CD14-positive monocyte (primary cell): Measurements from ENCODE around the gene TIPRL. TPM values are rescaled to one million over a fixed set of nuclear protein-coding genes. Genes with fewer than 3 reads are reported as not detected.
A peak's percentile ranks its signal among the peaks of the same experiment; 100 is the strongest.

Source experiments
- DNase-seq, 3 donors: peaks; one replicate each; pipeline ENCODE4 v3.0.0-alpha.2; 2011 to 2022
- H2AFZ ChIP-seq: 2 replicates; pipeline ENCODE4 v1.6.0; 2012; ENCODE audit warnings: mild to moderate bottlenecking, low read depth, low read length, inconsistent platforms; ENCODE audit not compliant: insufficient read depth, poor library complexity, severe bottlenecking
- H3K27ac ChIP-seq, 2 donors: 1 replicate in 1 of 2; 2 replicates in 1 of 2; pipeline ENCODE4 v1.5.1; 2012 to 2013; ENCODE audit warnings: low read length in 2 of 2, control low read depth in 1 of 2, inconsistent platforms in 1 of 2, low read depth in 1 of 2, mild to moderate bottlenecking in 1 of 2
- H3K27me3 ChIP-seq, 2 donors: one replicate each; pipeline versions ENCODE4 v1.6.0 to v1.6.1; 2011 to 2013; ENCODE audit warnings: low read length in 2 of 2; ENCODE audit not compliant: control insufficient read depth in 2 of 2, insufficient read depth in 2 of 2
- H3K36me3 ChIP-seq, 2 donors: replicated peaks in 1 of 2; 1 replicate in 1 of 2; 2 replicates in 1 of 2; pipeline versions ENCODE4 v1.5.1 to v1.6.1; 2012 to 2013; ENCODE audit warnings: low read length in 2 of 2, control low read depth in 1 of 2, inconsistent platforms in 1 of 2, mild to moderate bottlenecking in 1 of 2; ENCODE audit not compliant: insufficient read depth in 2 of 2, control insufficient read depth in 1 of 2
- H3K4me1 ChIP-seq, 2 donors: 1 replicate in 1 of 2; 2 replicates in 1 of 2; pipeline versions ENCODE4 v1.5.1 to v1.6.1; 2012 to 2013; ENCODE audit warnings: low read length in 2 of 2, control low read depth in 1 of 2, inconsistent platforms in 1 of 2, mild to moderate bottlenecking in 1 of 2, moderate library complexity in 1 of 2; ENCODE audit not compliant: insufficient read depth in 2 of 2, control insufficient read depth in 1 of 2
- H3K4me2 ChIP-seq: replicated peaks from 2 replicates; pipeline ENCODE3; 2012; ENCODE audit warnings: low read length, moderate library complexity, mild to moderate bottlenecking; ENCODE audit not compliant: poor library complexity, severe bottlenecking; ENCODE audit errors: extremely low read depth
- H3K4me3 ChIP-seq, 3 experiments: fragments of 200-600 bp in 1 of 3; sonication (generic) in 1 of 3; replicated peaks in 1 of 3; 1 replicate in 2 of 3; 2 replicates in 1 of 3; pipeline ENCODE4 v1.5.1; 2011 to 2013; ENCODE audit warnings: low read length in 3 of 3, mild to moderate bottlenecking in 3 of 3, control low read depth in 2 of 3, low read depth in 2 of 3, inconsistent platforms in 1 of 3, moderate library complexity in 1 of 3
- H3K79me2 ChIP-seq: 2 replicates; pipeline ENCODE4 v1.6.0; 2012; ENCODE audit warnings: mild to moderate bottlenecking, control low read depth, inconsistent platforms, low read length, moderate library complexity; ENCODE audit not compliant: insufficient read depth
- H3K9ac ChIP-seq: 2 replicates; pipeline ENCODE4 v1.6.0; 2017; ENCODE audit warnings: low read length, mild to moderate bottlenecking; ENCODE audit not compliant: insufficient read depth, poor library complexity, severe bottlenecking
- H3K9me3 ChIP-seq, 2 donors: replicated peaks in 1 of 2; 1 replicate in 1 of 2; 2 replicates in 1 of 2; pipeline versions ENCODE4 v1.5.1 to v1.6.1; 2012 to 2013; ENCODE audit warnings: low read length in 2 of 2, control low read depth in 1 of 2; ENCODE audit not compliant: control insufficient read depth in 1 of 2, insufficient read depth in 1 of 2
- H4K20me1 ChIP-seq: 2 replicates; pipeline ENCODE4 v1.6.0; 2012; ENCODE audit warnings: mild to moderate bottlenecking, low read length, control low read depth, moderate library complexity; ENCODE audit not compliant: insufficient read depth
- H3K27ac Mint-ChIP-seq, 7 donors: one replicate each; pipeline ENCODE4 v1.8.0; 2020; ENCODE audit warnings: mild to moderate bottlenecking in 7 of 7, mixed read lengths in 7 of 7, moderate library complexity in 6 of 7, inconsistent platforms in 2 of 7
- H3K27me3 Mint-ChIP-seq, 3 donors: one replicate each; pipeline ENCODE4 v1.8.0; 2021 to 2022; ENCODE audit warnings: low read depth in 3 of 3, mild to moderate bottlenecking in 3 of 3, mixed read lengths in 3 of 3, moderate library complexity in 3 of 3, inconsistent platforms in 1 of 3
- H3K36me3 Mint-ChIP-seq, 2 donors: one replicate each; pipeline ENCODE4 v1.8.0; 2020; ENCODE audit warnings: mixed read lengths in 2 of 2, inconsistent platforms in 1 of 2, mild to moderate bottlenecking in 1 of 2
- H3K4me1 Mint-ChIP-seq: one replicate; pipeline ENCODE4 v1.8.0; 2020; ENCODE audit warnings: mild to moderate bottlenecking, mixed read lengths
- H3K4me3 Mint-ChIP-seq, 2 donors: one replicate each; pipeline ENCODE4 v1.8.0; 2020; ENCODE audit warnings: mild to moderate bottlenecking in 2 of 2, mixed read lengths in 2 of 2, moderate library complexity in 1 of 2
- H3K9me3 Mint-ChIP-seq, 7 donors: one replicate each; pipeline ENCODE4 v1.8.0; 2020 to 2022; ENCODE audit warnings: mixed read lengths in 7 of 7, mild to moderate bottlenecking in 6 of 7, moderate library complexity in 6 of 7, inconsistent platforms in 2 of 7
- WGBS: methylation state at CpG from one replicate; pipeline ENCODE4 v1.1.5; 2013; ENCODE audit warnings: missing lambda C conversion rate; ENCODE audit not compliant: insufficient coverage; 5-methylcytosine and 5-hydroxymethylcytosine counted together
- intact Hi-C, 2 donors: fragments of 100-400 bp; cut with micrococcal nuclease; formaldehyde crosslinking; loops; one replicate each; pipeline versions ENCODE4 v1.15.0 to v1.15.1; 2023
- polyA plus RNA-seq, 3 donors: library from polyadenylated mRNA; depleted of rRNA in 1 of 3; unstranded in 2 of 3; stranded (reverse) in 1 of 3; fragments of 300-500 nt in 2 of 3; fragments of >200 nt in 1 of 3; fragmentation: Illumina TruSeq in 2 of 3; gene quantifications; 1 replicate in 2 of 3; 2 replicates in 1 of 3; pipeline ENCODE4 v1.2.3, GENCODE V29; 2012 to 2021
- TF ChIP-seq, protein P1 (sequence below): fragments of 200-600 bp; IDR thresholded peaks from one replicate; pipeline ENCODE4 v1.8.0; 2022; ENCODE audit warnings: antibody characterized with exemption, mild to moderate bottlenecking

The TIPRL gene
- polyA plus RNA-seq, 3 donors, result 8.7 to 35.0 (median 30.2) TPM

DNA sequence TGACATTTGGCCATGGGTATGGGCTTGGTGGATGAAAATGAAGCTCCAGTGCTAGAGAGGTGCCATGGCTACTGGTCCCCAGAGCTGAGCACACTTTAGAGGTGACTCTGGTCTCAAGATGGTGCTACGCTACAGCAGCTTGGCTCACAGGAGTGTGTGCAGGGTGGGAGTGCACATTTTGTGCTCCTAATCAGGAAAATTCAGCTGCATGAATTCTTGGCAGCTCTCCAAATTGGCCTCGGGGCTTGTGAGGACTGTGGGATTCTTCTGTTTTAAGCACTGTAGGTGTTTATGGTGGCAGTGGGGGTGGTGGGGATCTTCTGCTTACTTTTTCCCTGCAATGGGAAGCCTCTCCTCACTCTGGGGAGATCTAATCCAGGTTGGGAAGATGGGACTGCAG is 17.3 kb upstream of the TIPRL start:
- Mint-ChIP-seq H3K9me3 (peaks cover 25 to 42% (median 35%) of the 10 kb centered on the region in 7 donors), H3K27me3 (peaks cover 0 to 2% (median 1%) of the 10 kb centered on the region in 3 donors)

DNA sequence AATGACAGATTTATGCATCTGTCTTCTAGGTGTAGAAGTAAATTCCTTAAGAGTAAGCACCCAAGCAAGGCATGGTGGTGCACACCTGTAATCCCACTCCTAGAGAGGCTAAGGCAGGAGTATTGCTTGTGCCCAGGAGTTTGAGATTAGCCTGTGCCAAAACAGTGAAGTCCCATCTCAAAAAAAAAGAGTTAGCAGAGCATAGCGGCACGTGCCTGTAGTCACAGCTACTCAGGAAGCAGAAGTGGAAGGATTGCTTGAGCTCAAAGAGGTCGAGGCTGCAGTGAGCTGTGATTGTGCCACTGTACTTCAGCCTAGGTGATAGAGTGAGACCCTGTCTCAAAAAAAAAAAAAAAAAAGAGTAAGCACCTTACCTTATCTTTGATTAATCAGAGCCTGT is 15.1 kb upstream of the TIPRL start:
- H3K4me1 Mint-ChIP-seq, result peaks cover 21% of the 10 kb centered on the region
- 0% methylated on average over 2 of the region's 3 CpGs for whole genome bisulfite sequencing
- Histone ChIP-seq H3K4me3 (no peak overlapping the region), H4K20me1 (no peaks in the 10 kb centered on the region), H2AFZ (peak overlapping the region; percentile 57), H3K4me2 (no peak overlapping the region), H3K9ac (no peak overlapping the region), H3K27ac (no peak overlapping the region), H3K36me3 (no peaks in the 10 kb centered on the region), H3K4me1 (peaks cover 16 to 17% of the 10 kb centered on the region in 2 donors), H3K79me2 (no peaks in the 10 kb centered on the region), H3K9me3 (peaks cover 11 to 14% of the 10 kb centered on the region in 2 donors), H3K27me3 (no peaks in the 10 kb centered on the region)
- intact Hi-C loops, result loop anchor here in 1 of 2 donors (2.0 kb wide), 1 partner anchor 25 kb away; no protein-coding TSS in a partner anchor
- H3K27me3 Mint-ChIP-seq, result peaks cover 0 to 4% (median 4%) of the 10 kb centered on the region in 3 donors
- TF ChIP-seq, protein P1, sequence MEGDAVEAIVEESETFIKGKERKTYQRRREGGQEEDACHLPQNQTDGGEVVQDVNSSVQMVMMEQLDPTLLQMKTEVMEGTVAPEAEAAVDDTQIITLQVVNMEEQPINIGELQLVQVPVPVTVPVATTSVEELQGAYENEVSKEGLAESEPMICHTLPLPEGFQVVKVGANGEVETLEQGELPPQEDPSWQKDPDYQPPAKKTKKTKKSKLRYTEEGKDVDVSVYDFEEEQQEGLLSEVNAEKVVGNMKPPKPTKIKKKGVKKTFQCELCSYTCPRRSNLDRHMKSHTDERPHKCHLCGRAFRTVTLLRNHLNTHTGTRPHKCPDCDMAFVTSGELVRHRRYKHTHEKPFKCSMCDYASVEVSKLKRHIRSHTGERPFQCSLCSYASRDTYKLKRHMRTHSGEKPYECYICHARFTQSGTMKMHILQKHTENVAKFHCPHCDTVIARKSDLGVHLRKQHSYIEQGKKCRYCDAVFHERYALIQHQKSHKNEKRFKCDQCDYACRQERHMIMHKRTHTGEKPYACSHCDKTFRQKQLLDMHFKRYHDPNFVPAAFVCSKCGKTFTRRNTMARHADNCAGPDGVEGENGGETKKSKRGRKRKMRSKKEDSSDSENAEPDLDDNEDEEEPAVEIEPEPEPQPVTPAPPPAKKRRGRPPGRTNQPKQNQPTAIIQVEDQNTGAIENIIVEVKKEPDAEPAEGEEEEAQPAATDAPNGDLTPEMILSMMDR, result no peak
- peak overlapping the region in 1 of 7 donors; percentile 29 for H3K27ac Mint-ChIP-seq
- peaks cover 14 to 25% (median 17%) of the 10 kb centered on the region in 7 donors for H3K9me3 Mint-ChIP-seq
- no peaks in the 10 kb centered on the region for H3K36me3 Mint-ChIP-seq
- no peak overlapping the region for H3K4me3 Mint-ChIP-seq
- DNase-seq, result peak in 1 of 3 donors; percentile 27

More for the DNA sequence above, 17.3 kb upstream of the TIPRL start:
- H3K36me3 Mint-ChIP-seq, result peaks cover 0 to 2% of the 10 kb centered on the region in 2 donors
- WGBS, result 93% methylated on average over 2 of the region's 2 CpGs
- H3K4me2 ChIP-seq, result no peak overlapping the region
- no peaks in the 10 kb centered on the region for H4K20me1 ChIP-seq
- TF ChIP-seq, protein P1, result no peak
- peaks cover 14 to 25% of the 10 kb centered on the region in 2 donors for H3K9me3 ChIP-seq
- peaks cover 21% of the 10 kb centered on the region for H3K4me1 Mint-ChIP-seq
- H3K4me3 Mint-ChIP-seq, result no peak overlapping the region
- no peak for DNase-seq
- H3K79me2 ChIP-seq, result no peaks in the 10 kb centered on the region
- H3K4me1 ChIP-seq, result peaks cover 16 to 17% of the 10 kb centered on the region in 2 donors
- H3K36me3 ChIP-seq, result no peaks in the 10 kb centered on the region
- no peak overlapping the region for H3K4me3 ChIP-seq
- no peak overlapping the region for H3K9ac ChIP-seq
- intact Hi-C loops, result no loop called here
- H2AFZ ChIP-seq, result no peak overlapping the region
- H3K27ac Mint-ChIP-seq, result no peak overlapping the region
- no peak overlapping the region for H3K27ac ChIP-seq
- no peaks in the 10 kb centered on the region for H3K27me3 ChIP-seq
